Hepatocyte (in vitro differentiated cells): Measurements from ENCODE around the gene PGC. TPM values are rescaled to one million over a fixed set of nuclear protein-coding genes. Genes with fewer than 3 reads are reported as not detected.

ENCODE experiments used
- DNase-seq: peaks from one replicate; pipeline ENCODE4 v3.0.0-alpha.2; 2016; ENCODE audit warnings: low spot score
- H2AFZ ChIP-seq: fragments of 200-600 bp; sonication (generic); 2 replicates; pipeline ENCODE4 v1.6.0; 2016; ENCODE audit warnings: antibody characterized with exemption, mild to moderate bottlenecking
- H3K27ac ChIP-seq: fragments of 200-600 bp; sonication (generic); 2 replicates; pipeline ENCODE4 v1.5.1; 2016; ENCODE audit warnings: mild to moderate bottlenecking
- H3K27me3 ChIP-seq: fragments of 200-600 bp; sonication (generic); 2 replicates; pipeline ENCODE4 v1.6.1; 2016
- H3K36me3 ChIP-seq: fragments of 200-600 bp; sonication (generic); replicated peaks from 2 replicates; pipeline ENCODE4 v1.5.1; 2016; ENCODE audit warnings: low read depth; ENCODE audit not compliant: insufficient read depth
- H3K4me1 ChIP-seq: fragments of 200-600 bp; sonication (generic); 2 replicates; pipeline ENCODE4 v1.5.1; 2016; ENCODE audit warnings: mild to moderate bottlenecking, moderate library complexity; ENCODE audit not compliant: insufficient read depth
- H3K4me2 ChIP-seq: fragments of 200-600 bp; sonication (generic); 2 replicates; pipeline ENCODE4 v1.6.0; 2016
- H3K4me3 ChIP-seq: fragments of 200-600 bp; sonication (generic); 2 replicates; pipeline ENCODE4 v1.5.1; 2016; ENCODE audit warnings: mild to moderate bottlenecking
- H3K79me2 ChIP-seq: fragments of 200-600 bp; sonication (generic); 2 replicates; pipeline ENCODE4 v1.6.0; 2017; ENCODE audit warnings: mild to moderate bottlenecking
- H3K9me2 ChIP-seq: fragments of 200-600 bp; sonication (generic); replicated peaks from 2 replicates; pipeline ENCODE4 v1.6.0; 2017; ENCODE audit warnings: mild to moderate bottlenecking; ENCODE audit not compliant: insufficient read depth
- H3K9me3 ChIP-seq: fragments of 200-600 bp; sonication (generic); 2 replicates; pipeline ENCODE4 v1.5.1; 2016; ENCODE audit warnings: low read depth, mild to moderate bottlenecking
- H4K20me1 ChIP-seq: fragments of 200-600 bp; sonication (generic); 2 replicates; pipeline ENCODE4 v1.6.0; 2016; ENCODE audit warnings: mild to moderate bottlenecking; ENCODE audit not compliant: insufficient read depth, poor library complexity, severe bottlenecking
- CTCF ChIP-seq: fragments of 200-600 bp; sonication (generic); IDR thresholded peaks from 2 replicates; pipeline ENCODE4 v1.5.1; 2016; ENCODE audit warnings: antibody characterized with exemption, mild to moderate bottlenecking; ENCODE audit not compliant: poor library complexity
- EZH2 ChIP-seq: fragments of 200-600 bp; sonication (generic); IDR thresholded peaks from 2 replicates; pipeline ENCODE4 v1.6.1; 2016; ENCODE audit warnings: antibody characterized with exemption, mild to moderate bottlenecking, borderline replicate concordance
- EZH2phosphoT487 ChIP-seq: fragments of 200-600 bp; sonication (generic); IDR thresholded peaks from one replicate; pipeline ENCODE4 v1.6.1; 2018; ENCODE audit warnings: antibody characterized with exemption, mild to moderate bottlenecking, low read depth, moderate library complexity; ENCODE audit not compliant: unreplicated experiment, severe bottlenecking
- WGBS: methylation state at CpG from one replicate; pipeline ENCODE4 v1.1.6; 2016; ENCODE audit warnings: low lambda C conversion rate; ENCODE audit errors: missing lambda C conversion rate; 5-methylcytosine and 5-hydroxymethylcytosine counted together
- polyA plus RNA-seq: library from polyadenylated mRNA; unstranded; fragments of >200 nt; fragmentation: Nextera tagmentation; extraction: Ambion mirVana; gene quantifications from 2 replicates; pipeline ENCODE4 v1.2.1, GENCODE V29; 2016
- total RNA-seq: library from RNA; depleted of rRNA; stranded (reverse); fragments of >200 nt; gene quantifications from 2 replicates; pipeline ENCODE4 v1.2.3, GENCODE V29; 2014

Gene PGC
- total and polyA plus RNA-seq, 2 experiments from 2014 or later, result 109 to 114 TPM

DNA sequence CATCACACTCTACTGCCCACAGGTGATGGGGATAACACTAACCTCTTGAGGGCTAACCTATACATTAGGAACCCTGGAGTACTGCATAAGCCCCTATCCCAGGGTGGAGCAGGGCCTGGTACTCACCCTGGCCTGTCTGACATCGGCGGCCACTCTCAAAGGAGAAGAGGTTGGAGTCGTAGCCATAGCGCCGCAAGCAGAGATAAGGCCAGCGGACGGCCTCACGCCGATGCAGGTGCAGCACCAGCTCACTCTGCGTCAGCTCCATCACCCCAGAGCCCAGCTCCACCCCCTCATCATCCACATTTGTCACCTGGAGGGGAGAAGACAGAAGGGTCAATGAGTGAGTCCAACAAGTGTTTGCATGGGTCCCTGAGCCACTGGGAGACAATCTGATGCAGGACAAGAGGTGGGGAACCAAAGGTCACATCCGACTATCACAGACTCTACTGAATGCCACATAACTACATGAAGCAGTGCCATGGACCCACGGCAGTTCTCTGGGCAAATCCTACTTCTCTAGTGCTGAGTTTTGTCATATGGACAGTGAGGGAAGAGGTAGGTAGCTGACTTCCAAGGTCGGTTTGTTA lies 28.2 kb upstream of the PGC start:
- Histone ChIP-seq H2AFZ (no peak overlapping the region), H3K4me1 (peaks cover 8% of the 10 kb centered on the region), H3K79me2 (peaks cover 11% of the 10 kb centered on the region), H3K4me2 (no peak overlapping the region), H4K20me1 (no peaks in the 10 kb centered on the region), H3K9me3 (no peaks in the 10 kb centered on the region), H3K27ac (no peak overlapping the region), H3K4me3 (no peak overlapping the region), H3K36me3 (no peaks in the 10 kb centered on the region), H3K27me3 (no peaks in the 10 kb centered on the region), H3K9me2 (no peaks in the 10 kb centered on the region)
- TF ChIP-seq CTCF (no peak), EZH2phosphoT487 (no peak), EZH2 (no peak)
- no peak for DNase-seq
- 96% methylated on average over 12 of the region's 13 CpGs for WGBS

- H4K20me1 ChIP-seq, result no peaks in the 10 kb centered on the region
- WGBS, result 94% methylated on average over 3 of the region's 3 CpGs
- H3K27me3 ChIP-seq, result no peaks in the 10 kb centered on the region
- H3K4me3 ChIP-seq, result no peak overlapping the region
- TF ChIP-seq CTCF (no peak), EZH2 (no peak), EZH2phosphoT487 (no peak)
- H3K4me2 ChIP-seq, result no peak overlapping the region
- H3K79me2 ChIP-seq, result peaks cover 11% of the 10 kb centered on the region
- H3K36me3 ChIP-seq, result no peaks in the 10 kb centered on the region
- no peaks in the 10 kb centered on the region for H3K9me3 ChIP-seq
- H2AFZ ChIP-seq, result no peak overlapping the region
- H3K4me1 ChIP-seq, result peaks cover 8% of the 10 kb centered on the region
- H3K9me2 ChIP-seq, result no peaks in the 10 kb centered on the region
- no peak overlapping the region for H3K27ac ChIP-seq
- DNase-seq, result no peak
These were observed 27.6 kb upstream of the PGC start for GRCh38 chr6:41774841-41775240.

DNA sequence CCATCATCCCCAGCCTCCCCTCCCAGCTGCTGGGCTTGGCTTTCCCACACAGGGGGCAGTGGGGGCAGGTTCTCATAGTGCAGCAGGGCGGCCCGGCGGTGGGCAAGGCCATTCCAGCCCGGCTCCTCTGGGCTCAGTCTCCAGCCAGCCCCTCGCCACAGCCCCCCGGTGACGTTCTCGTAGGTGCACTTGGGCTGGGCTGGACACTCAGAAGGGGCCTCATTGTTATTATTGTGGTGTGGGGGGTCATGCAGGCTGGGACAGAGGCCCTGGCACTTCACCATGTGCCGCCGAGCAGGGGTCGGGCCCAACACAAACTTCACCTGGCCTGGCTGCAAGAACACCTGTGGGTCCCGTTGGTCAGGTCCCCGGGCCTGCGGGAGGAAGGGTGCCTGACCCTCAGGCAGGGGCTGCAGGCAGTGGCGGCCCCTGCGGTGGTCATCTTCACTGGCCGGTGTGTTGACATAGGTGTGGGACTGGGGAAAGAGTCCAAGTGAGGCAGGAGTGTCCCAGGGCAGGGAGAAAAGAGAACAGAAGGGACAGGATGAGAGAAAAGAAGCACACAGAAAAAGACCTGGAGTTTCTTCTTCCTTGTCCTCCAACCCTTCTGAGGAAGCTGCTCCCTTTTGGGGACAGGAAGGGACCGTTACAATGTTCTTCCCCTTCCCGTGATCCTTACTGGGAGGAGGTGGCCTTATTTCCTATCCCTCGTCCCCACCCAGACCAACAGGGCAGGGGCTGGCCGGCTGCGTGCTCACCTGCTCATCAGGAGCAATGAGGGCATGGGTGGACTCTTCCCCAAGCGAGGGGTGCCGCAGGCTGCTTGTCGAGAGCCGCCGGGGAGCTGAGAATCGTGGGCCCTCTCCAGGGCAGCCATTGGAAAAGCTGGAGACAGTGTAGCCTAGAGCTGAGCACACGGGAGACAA lies 24.1 kb upstream of the PGC start:
- Histone ChIP-seq H3K36me3 (no peaks in the 10 kb centered on the region), H3K27me3 (no peaks in the 10 kb centered on the region), H3K27ac (no peak overlapping the region), H2AFZ (no peak overlapping the region), H4K20me1 (no peaks in the 10 kb centered on the region), H3K79me2 (no peaks in the 10 kb centered on the region), H3K4me1 (peaks cover 27% of the 10 kb centered on the region), H3K9me3 (no peaks in the 10 kb centered on the region), H3K4me3 (no peak overlapping the region), H3K9me2 (no peaks in the 10 kb centered on the region), H3K4me2 (no peak overlapping the region)
- no peak for TF ChIP-seq CTCF
- no peak for TF ChIP-seq EZH2phosphoT487
- TF ChIP-seq EZH2, result no peak
- WGBS, result 96% methylated on average over 29 of the region's 29 CpGs
- no peak for DNase-seq
